Astrocyte of the cerebellum (primary cell): ENCODE data around the gene DMRT2.

ENCODE experiments used
- DNase-seq: peaks from one replicate; pipeline ENCODE4 v3.0.0-alpha.2; 2011; ENCODE audit warnings: low read depth
- H3K4me3 ChIP-seq: 2 replicates; pipeline ENCODE4 v1.5.1; 2011; ENCODE audit warnings: mild to moderate bottlenecking, low read depth, low read length, moderate library complexity
- CTCF ChIP-seq: IDR thresholded peaks from 2 replicates; pipeline ENCODE4 v1.5.1; 2012; ENCODE audit warnings: low read length, low read depth, moderate library complexity, mild to moderate bottlenecking; ENCODE audit errors: missing control alignments
- in situ Hi-C: cut with HindIII; loops from 2 replicates; pipeline ENCODE4 v1.10.0; 2017; ENCODE audit warnings: low sequenced_read_pairs

The DMRT2 gene

GRCh38 chr9:1044643-1045042 is 5.5 kb upstream of the DMRT2 start:
- DNase-seq, result no peak
- in situ Hi-C loops, result no loop called here
- no peak for TF ChIP-seq CTCF
- H3K4me3 ChIP-seq, result no peak overlapping the region

- in situ Hi-C loops, result no loop called here
- no peak for DNase-seq
- no peak for TF ChIP-seq CTCF
- no peak overlapping the region for H3K4me3 ChIP-seq
Observed at GRCh38 chr9:1046639-1047572, 3.3 kb upstream of the DMRT2 start.

- TF ChIP-seq CTCF, result no peak
- in situ Hi-C loops, result no loop called here
- no peak for DNase-seq
- peak overlapping the region; percentile 37 for H3K4me3 ChIP-seq
Observed at GRCh38 chr9:1047591-1048230, 2.4 kb upstream of the DMRT2 start.

GRCh38 chr9:1048231-1048619 is 1.9 kb upstream of the DMRT2 start:
- in situ Hi-C loops, result no loop called here
- TF ChIP-seq CTCF, result no peak
- DNase-seq, result no peak
- peak overlapping the region; percentile 37 for H3K4me3 ChIP-seq

GRCh38 chr9:1048811-1049210 is 1.3 kb upstream of the DMRT2 start:
- H3K4me3 ChIP-seq, result no peak overlapping the region
- no peak for DNase-seq
- no peak for TF ChIP-seq CTCF
- in situ Hi-C loops, result no loop called here

- in situ Hi-C loops, result no loop called here
- H3K4me3 ChIP-seq, result no peak overlapping the region
- no peak for DNase-seq
- TF ChIP-seq CTCF, result no peak
Observed at GRCh38 chr9:1049641-1050040, 516 bp upstream of the DMRT2 start.
